Measurements from ENCODE around the gene IGF2R. TPM values are rescaled to one million over a fixed set of nuclear protein-coding genes. Genes with fewer than 3 reads are reported as not detected.

IGF2R gene
- total RNA-seq, 1 experiment from 2014 or later = 75.3 TPM

- Mint-ChIP-seq H3K9me3 (peaks cover 8% of the 10 kb centered on the region), H3K27me3 (ENCODE audit: low read depth) (no peaks in the 10 kb centered on the region), H3K27ac (no peak overlapping the region), H3K36me3 (peaks cover 17% of the 10 kb centered on the region), H3K4me3 (peak overlapping the region; percentile 3; the same call in 1 of the 2 replicates), H3K4me1 (peaks cover 9% of the 10 kb centered on the region)
- TF ChIP-seq CREM (CRISPR knock-in tag; IDR thresholded peaks at IDR 0.05) (no peak), NR1H2 (CRISPR knock-in tag; IDR thresholded peaks at IDR 0.05) (no peak), JUN (CRISPR knock-in tag; IDR thresholded peaks at IDR 0.05) (no peak), ARID4B (CRISPR knock-in tag; IDR thresholded peaks at IDR 0.05; ENCODE audit: borderline replicate concordance) (no peak), PRDM15 (CRISPR knock-in tag; IDR thresholded peaks at IDR 0.05) (no peak), ZNF317 (CRISPR knock-in tag; IDR thresholded peaks at IDR 0.05; ENCODE audit: borderline replicate concordance, low read depth) (no peak), ZNF121 (CRISPR knock-in tag; IDR thresholded peaks at IDR 0.05) (no peak), ATF3 (CRISPR knock-in tag; conservative IDR thresholded peaks at IDR 0.05) (no peak), STAT6 (CRISPR knock-in tag; conservative IDR thresholded peaks at IDR 0.05; ENCODE audit: low read depth) (no peak), CDX4 (CRISPR knock-in tag; IDR thresholded peaks at IDR 0.05; ENCODE audit: borderline replicate concordance) (no peak), ZNF219 (CRISPR knock-in tag; IDR thresholded peaks at IDR 0.05; ENCODE audit: borderline replicate concordance) (no peak), PREB (CRISPR knock-in tag; IDR thresholded peaks at IDR 0.05; ENCODE audit: borderline replicate concordance) (no peak), FOXJ3 (CRISPR knock-in tag; IDR thresholded peaks at IDR 0.05; ENCODE audit: borderline replicate concordance) (no peak)
- CTCF ChIA-PET = no interaction called here
- DNase-seq (ENCODE audit: low spot score) (no peak), ATAC-seq (peak; percentile 20; the same call in 1 of the 2 replicates)
- POLR2A ChIA-PET = no interaction called here
These were observed 36.3 kb downstream of the IGF2R start for GRCh38 chr6:160005211-160005610.
